SK-N-MC (cell line): ENCODE measurements around the gene DHX57.

ENCODE experiments used
- DNase-seq: peaks from one replicate; pipeline ENCODE4 v3.0.0-alpha.2; 2011; ENCODE audit warnings: low read depth, low spot score
- H3K27ac ChIP-seq: fragments of 200-600 bp; sonication (generic); 2 replicates; pipeline ENCODE4 v1.5.1; 2016; ENCODE audit warnings: mixed run types
- H3K36me3 ChIP-seq: fragments of 200-600 bp; sonication (generic); 2 replicates; pipeline ENCODE4 v1.6.1; 2017; ENCODE audit warnings: antibody characterized with exemption, low read length, mixed read lengths; ENCODE audit not compliant: insufficient read depth
- H3K4me3 ChIP-seq: fragments of 200-600 bp; sonication (generic); 2 replicates; pipeline ENCODE4 v1.5.1; 2016
- H3K9ac ChIP-seq: fragments of 200-600 bp; sonication (generic); 2 replicates; pipeline ENCODE4 v1.8.0; 2017; ENCODE audit warnings: mixed run types, mixed read lengths; ENCODE audit not compliant: insufficient read length
- H3K9me3 ChIP-seq: fragments of 200-600 bp; sonication (generic); 2 replicates; pipeline ENCODE4 v1.6.1; 2017; ENCODE audit warnings: low read depth, mild to moderate bottlenecking, antibody characterized with exemption, low read length, moderate library complexity, mixed read lengths
- EZH2 ChIP-seq: fragments of 200-600 bp; sonication (generic); IDR thresholded peaks from one replicate; pipeline ENCODE4 v1.6.1; 2017; ENCODE audit warnings: antibody characterized with exemption
- FOXP2 ChIP-seq: optimal IDR thresholded peaks from 2 replicates; pipeline ENCODE3; 2011; ENCODE audit warnings: mild to moderate bottlenecking, moderate library complexity; ENCODE audit not compliant: insufficient read depth; ENCODE audit errors: extremely low read length, control extremely low read depth
- POLR2AphosphoS5 ChIP-seq: IDR thresholded peaks from 2 replicates; pipeline ENCODE4 v1.6.1; 2012; ENCODE audit warnings: mild to moderate bottlenecking, low read depth, low read length, borderline replicate concordance

Gene DHX57

GRCh38 chr2:38907743-38908562, 32.2 kb upstream of the DHX57 start:
- TF ChIP-seq POLR2AphosphoS5 (no peak), EZH2 (no peak), FOXP2 (no peak)
- no peak for DNase-seq
- Histone ChIP-seq H3K27ac (no peak overlapping the region), H3K9ac (no peak overlapping the region), H3K36me3 (no peaks in the 10 kb centered on the region), H3K9me3 (no peaks in the 10 kb centered on the region), H3K4me3 (no peak overlapping the region)

DNA sequence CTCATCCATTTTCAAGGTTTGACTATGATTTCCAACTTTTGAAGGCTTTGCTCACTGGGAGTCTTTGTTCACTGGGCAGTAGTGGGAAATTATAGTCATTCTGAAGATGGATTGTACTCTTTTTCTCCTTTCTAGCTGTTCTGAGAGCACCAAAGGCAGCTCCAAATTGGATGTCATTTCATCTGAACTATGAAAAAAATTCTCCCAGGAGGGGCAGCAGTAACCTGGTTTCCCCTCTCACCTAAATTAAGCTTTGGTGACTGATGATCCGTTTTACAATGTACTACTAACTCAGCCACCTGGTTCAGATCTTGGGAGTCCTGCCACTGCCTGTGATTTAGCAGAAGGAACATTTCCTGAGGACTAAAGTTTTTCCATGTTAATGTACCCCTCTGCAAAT, 31.5 kb upstream of the DHX57 start:
- H3K36me3 ChIP-seq = no peaks in the 10 kb centered on the region
- TF ChIP-seq FOXP2 (no peak), POLR2AphosphoS5 (no peak), EZH2 (no peak)
- no peaks in the 10 kb centered on the region for H3K9me3 ChIP-seq
- no peak overlapping the region for H3K9ac ChIP-seq
- DNase-seq = no peak
- no peak overlapping the region for H3K4me3 ChIP-seq
- H3K27ac ChIP-seq = no peak overlapping the region

DNA sequence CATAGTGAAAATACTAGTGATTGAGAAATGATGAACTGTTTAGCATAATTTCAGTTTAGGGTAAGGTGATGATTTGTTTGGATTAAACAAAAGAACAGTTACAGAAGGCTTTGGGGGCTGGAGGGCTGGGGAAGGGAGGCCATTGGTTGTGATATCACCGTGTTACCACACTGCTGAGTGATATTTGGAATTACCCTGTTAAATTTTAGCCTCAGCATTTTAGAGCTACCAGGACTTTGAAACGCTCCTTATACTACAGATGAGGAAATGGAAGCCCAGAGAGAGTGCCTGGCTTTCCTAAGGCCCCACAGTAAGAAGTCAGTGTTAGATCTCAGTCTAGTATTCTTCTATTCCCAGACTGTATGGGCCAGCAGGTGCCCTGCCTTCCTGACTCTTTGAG, 29.5 kb upstream of the DHX57 start:
- no peak overlapping the region for H3K4me3 ChIP-seq
- no peak for TF ChIP-seq FOXP2
- no peak for TF ChIP-seq EZH2
- TF ChIP-seq POLR2AphosphoS5 = no peak
- H3K27ac ChIP-seq = no peak overlapping the region
- no peaks in the 10 kb centered on the region for H3K9me3 ChIP-seq
- H3K36me3 ChIP-seq = no peaks in the 10 kb centered on the region
- no peak for DNase-seq
- H3K9ac ChIP-seq = no peak overlapping the region

DNA sequence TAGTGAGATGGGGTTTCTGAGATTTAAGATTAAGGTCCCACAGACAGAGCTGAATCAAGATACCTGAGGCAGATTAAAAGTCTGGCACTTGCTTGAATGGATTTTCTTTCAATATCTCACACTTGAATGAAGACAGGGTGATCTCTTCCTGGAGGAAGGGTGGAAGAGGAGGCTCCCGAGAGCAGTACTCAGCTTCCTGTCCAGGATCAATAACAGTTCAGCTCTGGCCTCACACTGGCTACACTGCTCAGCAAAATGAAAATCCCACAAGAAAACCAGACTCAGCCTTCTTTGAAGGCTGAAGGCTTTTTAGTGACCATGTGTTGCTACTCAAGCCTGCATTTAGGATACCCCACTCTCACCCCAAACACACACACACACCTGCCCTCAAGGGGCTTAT, 25.0 kb upstream of the DHX57 start:
- H3K27ac ChIP-seq = no peak overlapping the region
- no peak for TF ChIP-seq FOXP2
- TF ChIP-seq POLR2AphosphoS5 = no peak
- TF ChIP-seq EZH2 = no peak
- no peak for DNase-seq
- H3K36me3 ChIP-seq = no peaks in the 10 kb centered on the region
- no peak overlapping the region for H3K4me3 ChIP-seq
- no peak overlapping the region for H3K9ac ChIP-seq
- no peaks in the 10 kb centered on the region for H3K9me3 ChIP-seq

GRCh38 chr2:38898256-38898655, 22.5 kb upstream of the DHX57 start:
- no peak for TF ChIP-seq EZH2
- no peak for TF ChIP-seq POLR2AphosphoS5
- TF ChIP-seq FOXP2 = no peak
- no peaks in the 10 kb centered on the region for H3K9me3 ChIP-seq
- no peak overlapping the region for H3K4me3 ChIP-seq

DNA sequence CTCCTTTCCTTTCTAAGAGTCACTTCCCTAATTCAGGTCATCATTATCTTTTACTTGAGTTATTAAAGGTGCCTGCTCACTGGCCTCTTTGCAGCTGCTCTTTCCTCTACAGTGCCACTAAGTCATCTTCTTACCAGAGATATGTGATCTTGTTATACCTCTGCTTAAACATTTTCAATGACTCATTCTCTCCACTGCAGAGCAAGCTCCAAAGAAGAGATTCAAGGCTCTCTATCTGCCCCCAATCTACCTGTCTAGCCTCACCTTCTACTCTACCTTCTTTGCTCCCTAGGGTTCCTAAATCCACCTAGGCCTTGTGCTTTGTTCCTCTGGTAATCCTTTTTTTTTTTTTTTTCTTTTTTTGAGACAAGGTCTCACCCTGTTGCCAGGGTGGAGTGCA, 17.1 kb upstream of the DHX57 start:
- TF ChIP-seq FOXP2 (no peak), POLR2AphosphoS5 (no peak), EZH2 (no peak)
- Histone ChIP-seq H3K36me3 (no peaks in the 10 kb centered on the region), H3K4me3 (no peak overlapping the region), H3K27ac (no peak overlapping the region), H3K9ac (no peak overlapping the region), H3K9me3 (no peaks in the 10 kb centered on the region)
- DNase-seq = no peak

More at GRCh38 chr2:38898256-38898655, 22.5 kb upstream of the DHX57 start:
- Histone ChIP-seq H3K9ac (no peak overlapping the region), H3K36me3 (no peaks in the 10 kb centered on the region), H3K27ac (no peak overlapping the region)
- no peak for DNase-seq

- Histone ChIP-seq H3K27ac (no peak within 1 kb of the TSS), H3K9me3 (no peaks in the 10 kb centered on the region), H3K9ac (no peak within 1 kb of the TSS), H3K36me3 (no peaks in the 10 kb centered on the region), H3K4me3 (no peak within 1 kb of the TSS)
- TF ChIP-seq FOXP2 (no peak), POLR2AphosphoS5 (no peak), EZH2 (no peak)
- no peak for DNase-seq
Measured at GRCh38 chr2:38889575-38889974, 13.8 kb upstream of the DHX57 start, which contains the start of gene ARHGEF33. ARHGEF33 (plus strand) TSS chr2:38889875; CDS start chr2:38919448, 29,573 bp downstream.

DNA sequence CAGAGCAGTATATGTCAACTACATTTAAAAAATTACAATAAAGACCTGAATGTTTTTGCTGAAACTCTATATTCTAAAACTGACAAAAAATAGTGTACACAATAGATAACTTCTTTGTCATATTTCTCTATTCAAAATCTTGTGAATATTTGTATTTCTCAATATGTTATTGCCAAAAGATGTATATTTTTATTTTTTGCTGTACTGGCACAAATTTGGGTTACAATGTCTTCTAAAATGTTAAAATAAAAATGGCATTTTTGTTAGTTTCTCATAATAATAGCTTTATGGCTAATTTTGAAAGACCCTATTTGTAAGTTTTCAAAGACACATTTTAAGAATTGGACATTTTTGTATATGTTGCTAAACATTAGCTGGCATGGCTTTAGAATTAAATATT, 13.3 kb upstream of the DHX57 start:
- Histone ChIP-seq H3K9me3 (no peaks in the 10 kb centered on the region), H3K4me3 (no peak overlapping the region), H3K9ac (no peak overlapping the region), H3K36me3 (no peaks in the 10 kb centered on the region), H3K27ac (no peak overlapping the region)
- TF ChIP-seq POLR2AphosphoS5 = no peak
- TF ChIP-seq FOXP2 = no peak
- no peak for DNase-seq
